Body of pancreas (tissue), 4 donors: ENCODE data around the gene STX3.

Experiments
- CTCF ChIP-seq, 7 experiments: fragments of 450-650 bp in 4 of 7; fragments of 200-600 bp in 3 of 7; sonication (generic) in 3 of 7; IDR thresholded peaks; one replicate each; pipeline ENCODE4 v1.5.1; 2016 to 2019; ENCODE audit warnings: antibody characterized with exemption in 7 of 7
- POLR2A ChIP-seq, 3 donors: fragments of 450-650 bp; IDR thresholded peaks; one replicate each; pipeline ENCODE4 v1.6.1; 2016; ENCODE audit warnings: antibody characterized with exemption in 3 of 3, mild to moderate bottlenecking in 2 of 3

DNA sequence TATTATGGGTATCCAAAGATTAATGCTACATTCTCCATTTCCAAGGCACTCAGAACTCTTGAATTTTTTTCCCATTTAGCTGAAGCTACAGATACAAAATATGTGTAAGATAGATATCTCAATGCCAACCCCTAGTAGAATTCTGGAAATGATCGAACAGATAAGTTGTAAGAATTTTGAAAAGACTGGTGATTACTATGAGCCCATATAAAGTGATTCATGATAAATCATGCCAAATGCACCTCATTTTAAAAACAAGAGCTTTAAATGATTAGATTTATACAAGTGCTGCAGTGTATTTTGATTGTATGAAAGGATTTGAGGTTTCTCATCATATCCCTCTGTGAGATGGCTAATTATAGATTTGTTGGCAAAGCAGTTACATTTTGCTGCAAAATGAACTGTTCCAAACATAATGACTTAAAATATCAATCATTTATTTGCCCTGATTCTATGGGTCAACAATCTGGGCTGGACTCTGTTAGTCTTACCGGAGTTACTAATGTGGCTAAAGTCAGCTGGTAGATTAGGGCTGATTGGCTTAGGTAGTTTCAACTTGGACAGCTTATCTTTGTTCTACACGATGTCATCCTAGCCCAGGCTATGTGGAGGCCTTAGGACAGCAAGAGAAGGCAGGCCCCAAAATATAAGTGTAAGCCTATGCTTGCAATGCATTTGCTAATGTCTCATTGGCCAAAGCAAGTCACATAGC, 44.9 kb upstream of the STX3 start:
- TF ChIP-seq CTCF (IDR thresholded peaks at IDR 0.05) (no peak), POLR2A (IDR thresholded peaks at IDR 0.05) (no peak)
